ENCODE data around the gene RECQL5. TPM values are rescaled to one million over a fixed set of nuclear protein-coding genes. Genes with fewer than 3 reads are reported as not detected.

The RECQL5 gene
- total and polyA plus RNA-seq, 2 experiments from 2014 or later: 23.1 to 44.4 TPM

DNA sequence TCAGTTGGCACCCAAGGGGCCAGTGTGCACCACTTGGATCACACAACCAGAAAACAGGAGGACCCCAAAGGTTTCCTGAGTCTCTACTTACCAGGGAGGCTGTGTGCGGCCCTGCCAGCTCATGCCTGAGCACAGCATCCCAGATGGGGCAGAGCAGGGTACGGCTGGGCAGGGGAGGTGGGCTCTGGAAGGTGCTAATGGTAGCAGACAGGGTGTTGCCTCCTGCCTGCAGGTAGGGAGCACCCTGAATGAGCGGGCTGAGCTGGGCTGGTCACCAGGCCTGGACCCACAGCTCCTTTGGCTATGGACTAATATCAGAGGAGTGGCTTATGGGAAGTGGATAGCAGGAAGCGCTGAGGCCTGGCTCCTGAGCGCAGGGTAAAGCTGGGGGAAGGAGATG lies 14.6 kb downstream of the RECQL5 start:
- H4K20me1 ChIP-seq (ENCODE audit: insufficient read depth, poor library complexity, severe bottlenecking): no peaks in the 10 kb centered on the region
- H3K36me3 ChIP-seq (replicated peaks; ENCODE audit: insufficient read depth, low read depth): no peaks in the 10 kb centered on the region
- DNase-seq (ENCODE audit: low spot score): no peak
- no peaks in the 10 kb centered on the region for H3K4me1 ChIP-seq (ENCODE audit: insufficient read depth)
- H3K4me2 ChIP-seq: no peak overlapping the region
- H3K27me3 ChIP-seq: no peaks in the 10 kb centered on the region
- H3K27ac ChIP-seq: no peak overlapping the region
- no peaks in the 10 kb centered on the region for H3K9me2 ChIP-seq (replicated peaks; ENCODE audit: insufficient read depth)
- H2AFZ ChIP-seq: no peak overlapping the region
- 97% methylated on average over 5 of the region's 5 CpGs for WGBS (ENCODE audit: low lambda C conversion rate, missing lambda C conversion rate)
- H3K9me3 ChIP-seq (ENCODE audit: low read depth): no peaks in the 10 kb centered on the region
- TF ChIP-seq EZH2 (IDR thresholded peaks at IDR 0.05; ENCODE audit: borderline replicate concordance): no peak
- TF ChIP-seq, protein P1, sequence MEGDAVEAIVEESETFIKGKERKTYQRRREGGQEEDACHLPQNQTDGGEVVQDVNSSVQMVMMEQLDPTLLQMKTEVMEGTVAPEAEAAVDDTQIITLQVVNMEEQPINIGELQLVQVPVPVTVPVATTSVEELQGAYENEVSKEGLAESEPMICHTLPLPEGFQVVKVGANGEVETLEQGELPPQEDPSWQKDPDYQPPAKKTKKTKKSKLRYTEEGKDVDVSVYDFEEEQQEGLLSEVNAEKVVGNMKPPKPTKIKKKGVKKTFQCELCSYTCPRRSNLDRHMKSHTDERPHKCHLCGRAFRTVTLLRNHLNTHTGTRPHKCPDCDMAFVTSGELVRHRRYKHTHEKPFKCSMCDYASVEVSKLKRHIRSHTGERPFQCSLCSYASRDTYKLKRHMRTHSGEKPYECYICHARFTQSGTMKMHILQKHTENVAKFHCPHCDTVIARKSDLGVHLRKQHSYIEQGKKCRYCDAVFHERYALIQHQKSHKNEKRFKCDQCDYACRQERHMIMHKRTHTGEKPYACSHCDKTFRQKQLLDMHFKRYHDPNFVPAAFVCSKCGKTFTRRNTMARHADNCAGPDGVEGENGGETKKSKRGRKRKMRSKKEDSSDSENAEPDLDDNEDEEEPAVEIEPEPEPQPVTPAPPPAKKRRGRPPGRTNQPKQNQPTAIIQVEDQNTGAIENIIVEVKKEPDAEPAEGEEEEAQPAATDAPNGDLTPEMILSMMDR (IDR thresholded peaks at IDR 0.05; ENCODE audit: poor library complexity): no peak
- TF ChIP-seq EZH2phosphoT487 (IDR thresholded peaks at IDR 0.05; ENCODE audit: low read depth, severe bottlenecking, unreplicated experiment): no peak
- H3K4me3 ChIP-seq: no peak overlapping the region
- H3K79me2 ChIP-seq: peaks cover 6% of the 10 kb centered on the region

DNA sequence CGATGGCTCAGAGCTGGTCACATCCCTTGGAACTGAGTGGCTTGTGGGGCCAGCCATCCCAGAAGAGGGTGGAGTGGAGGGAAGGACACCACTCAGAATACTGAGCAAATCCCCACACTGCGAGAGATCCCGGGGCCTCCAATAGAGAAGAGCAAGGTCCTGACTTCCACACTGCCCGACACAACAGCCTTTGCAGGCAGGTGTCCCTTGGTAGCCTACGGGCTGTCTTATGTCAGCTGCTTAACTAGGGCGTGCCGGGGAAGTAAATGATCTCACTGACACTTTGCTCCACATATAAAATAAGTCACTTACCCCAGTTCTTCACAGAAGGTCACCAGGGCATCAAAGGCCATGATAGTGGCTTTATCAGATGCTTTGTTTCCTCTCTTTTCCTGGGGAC lies 16.1 kb downstream of the RECQL5 start:
- H4K20me1 ChIP-seq (ENCODE audit: insufficient read depth, poor library complexity, severe bottlenecking): no peaks in the 10 kb centered on the region
- peaks cover 11% of the 10 kb centered on the region for H3K4me1 ChIP-seq (ENCODE audit: insufficient read depth)
- WGBS (ENCODE audit: low lambda C conversion rate, missing lambda C conversion rate): 94% methylated on average over 7 of the region's 7 CpGs

DNA sequence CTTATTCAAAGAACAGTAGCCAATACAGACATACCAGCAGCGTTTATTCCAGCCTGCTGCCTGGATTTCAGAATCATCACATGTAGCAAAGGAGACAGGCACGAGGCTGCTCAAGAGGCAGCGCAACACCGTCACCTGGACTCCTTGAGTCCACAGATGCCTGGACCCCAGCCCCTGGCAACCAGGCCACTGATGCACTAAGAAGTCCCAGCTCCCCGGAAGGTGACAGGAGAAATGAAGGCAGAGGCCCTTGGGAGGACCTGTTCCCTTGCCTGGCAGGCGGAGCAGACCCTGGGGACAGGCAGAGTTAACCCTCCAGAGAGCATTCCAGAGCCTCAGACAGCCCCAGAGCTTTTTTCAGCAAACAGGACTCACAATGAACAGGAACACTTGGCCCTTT lies 17.3 kb downstream of the RECQL5 start:
- no peaks in the 10 kb centered on the region for H3K9me3 ChIP-seq (ENCODE audit: low read depth)
- no peak overlapping the region for H3K27ac ChIP-seq
- peaks cover 19% of the 10 kb centered on the region for H3K4me1 ChIP-seq (ENCODE audit: insufficient read depth)
- no peaks in the 10 kb centered on the region for H4K20me1 ChIP-seq (ENCODE audit: insufficient read depth, poor library complexity, severe bottlenecking)
- H3K9me2 ChIP-seq (replicated peaks; ENCODE audit: insufficient read depth): no peaks in the 10 kb centered on the region
- no peaks in the 10 kb centered on the region for H3K27me3 ChIP-seq
- H3K4me3 ChIP-seq: no peak overlapping the region
- H3K79me2 ChIP-seq: peaks cover 6% of the 10 kb centered on the region
- H3K36me3 ChIP-seq (replicated peaks; ENCODE audit: insufficient read depth, low read depth): no peaks in the 10 kb centered on the region
- H3K4me2 ChIP-seq: no peak overlapping the region
- no peak for DNase-seq (ENCODE audit: low spot score)
- WGBS (ENCODE audit: low lambda C conversion rate, missing lambda C conversion rate): 99% methylated on average over 6 of the region's 6 CpGs
- no peak overlapping the region for H2AFZ ChIP-seq
- TF ChIP-seq EZH2 (IDR thresholded peaks at IDR 0.05; ENCODE audit: borderline replicate concordance) (no peak), EZH2phosphoT487 (IDR thresholded peaks at IDR 0.05; ENCODE audit: low read depth, severe bottlenecking, unreplicated experiment) (no peak)
- TF ChIP-seq, protein P1 (IDR thresholded peaks at IDR 0.05; ENCODE audit: poor library complexity): no peak

More for the DNA sequence above, 16.1 kb downstream of the RECQL5 start:
- no peaks in the 10 kb centered on the region for H3K9me2 ChIP-seq (replicated peaks; ENCODE audit: insufficient read depth)
- no peak overlapping the region for H2AFZ ChIP-seq
- no peaks in the 10 kb centered on the region for H3K36me3 ChIP-seq (replicated peaks; ENCODE audit: insufficient read depth, low read depth)
- no peak overlapping the region for H3K27ac ChIP-seq
- no peak for TF ChIP-seq EZH2 (IDR thresholded peaks at IDR 0.05; ENCODE audit: borderline replicate concordance)
- no peak for TF ChIP-seq EZH2phosphoT487 (IDR thresholded peaks at IDR 0.05; ENCODE audit: low read depth, severe bottlenecking, unreplicated experiment)
- TF ChIP-seq, protein P1 (IDR thresholded peaks at IDR 0.05; ENCODE audit: poor library complexity): no peak
- no peaks in the 10 kb centered on the region for H3K27me3 ChIP-seq
- no peak for DNase-seq (ENCODE audit: low spot score)
- no peak overlapping the region for H3K4me2 ChIP-seq
- H3K4me3 ChIP-seq: no peak overlapping the region
- no peaks in the 10 kb centered on the region for H3K9me3 ChIP-seq (ENCODE audit: low read depth)
- peaks cover 6% of the 10 kb centered on the region for H3K79me2 ChIP-seq

DNA sequence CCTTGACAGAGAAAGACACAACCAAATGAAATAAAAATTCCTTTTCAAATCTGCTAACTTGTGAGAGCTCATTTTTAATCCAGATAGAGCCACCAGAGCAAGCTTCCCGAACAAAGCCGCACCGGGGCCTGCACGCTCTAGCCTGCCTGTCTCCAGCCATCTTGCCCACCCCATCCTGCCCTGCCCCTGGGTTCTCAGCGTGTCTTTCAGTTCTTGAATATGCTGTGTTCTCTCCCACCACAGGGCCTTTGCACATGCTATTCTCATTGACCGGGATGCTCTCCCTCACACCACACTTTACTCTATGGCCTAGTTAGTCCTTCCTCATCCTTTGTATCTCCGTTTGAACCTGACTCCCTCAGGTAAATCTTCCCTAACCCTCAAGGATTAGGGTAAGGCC lies 19.0 kb downstream of the RECQL5 start:
- no peaks in the 10 kb centered on the region for H3K36me3 ChIP-seq (replicated peaks; ENCODE audit: insufficient read depth, low read depth)
- peaks cover 8% of the 10 kb centered on the region for H3K79me2 ChIP-seq
- TF ChIP-seq, protein P1 (IDR thresholded peaks at IDR 0.05; ENCODE audit: poor library complexity): no peak
- TF ChIP-seq EZH2 (IDR thresholded peaks at IDR 0.05; ENCODE audit: borderline replicate concordance): no peak
- TF ChIP-seq EZH2phosphoT487 (IDR thresholded peaks at IDR 0.05; ENCODE audit: low read depth, severe bottlenecking, unreplicated experiment): no peak
- H3K9me2 ChIP-seq (replicated peaks; ENCODE audit: insufficient read depth): no peaks in the 10 kb centered on the region
- H3K4me3 ChIP-seq: no peak overlapping the region
- H3K4me1 ChIP-seq (ENCODE audit: insufficient read depth): peaks cover 22% of the 10 kb centered on the region
- no peaks in the 10 kb centered on the region for H3K27me3 ChIP-seq
- WGBS (ENCODE audit: low lambda C conversion rate, missing lambda C conversion rate): over 99% methylated on average over 7 of the region's 7 CpGs
- H3K27ac ChIP-seq: peak overlapping the region; percentile 100
- H4K20me1 ChIP-seq (ENCODE audit: insufficient read depth, poor library complexity, severe bottlenecking): no peaks in the 10 kb centered on the region
- DNase-seq (ENCODE audit: low spot score): no peak
- no peak overlapping the region for H2AFZ ChIP-seq
- no peak overlapping the region for H3K4me2 ChIP-seq
- H3K9me3 ChIP-seq (ENCODE audit: low read depth): no peaks in the 10 kb centered on the region
